ENCODE measurements around the gene AUH. TPM values are rescaled to one million over a fixed set of nuclear protein-coding genes. Genes with fewer than 3 reads are reported as not detected.
"Not testable (repeated sequence)": the region's sequence is repeated elsewhere in the genome, so short reads cannot be mapped to it uniquely, and the experiment has no call there.

Gene AUH
- total RNA-seq, 3 donors from 2014 or later = 23.6 to 24.6 (median 23.8) TPM

GRCh38 chr9:91391818-91392217, 30.1 kb upstream of the AUH start:
- Mint-ChIP-seq H3K36me3 (ENCODE audit: insufficient read depth) (no peaks in the 10 kb centered on the region), H3K4me1 (ENCODE audit: low read depth) (peaks cover 13% of the 10 kb centered on the region), H3K27me3 (ENCODE audit: low read depth) (no peaks in the 10 kb centered on the region), H3K4me3 (no peak overlapping the region), H3K9me3 (no peaks in the 10 kb centered on the region)
- no peak for ATAC-seq
- no peak for DNase-seq

- no peaks in the 10 kb centered on the region for H3K9me3 Mint-ChIP-seq
- ATAC-seq (no peak), DNase-seq (no peak)
- no peak overlapping the region for H3K4me3 Mint-ChIP-seq
- no peaks in the 10 kb centered on the region for H3K36me3 Mint-ChIP-seq (ENCODE audit: insufficient read depth)
- peaks cover 13% of the 10 kb centered on the region for H3K4me1 Mint-ChIP-seq (ENCODE audit: low read depth)
- H3K27me3 Mint-ChIP-seq (ENCODE audit: low read depth) = no peaks in the 10 kb centered on the region
Measured at GRCh38 chr9:91391412-91391811, 29.7 kb upstream of the AUH start.

- ATAC-seq; H3K9me3 Mint-ChIP-seq; H3K4me3 Mint-ChIP-seq; H3K36me3 Mint-ChIP-seq (ENCODE audit: insufficient read depth); H3K27me3 Mint-ChIP-seq (ENCODE audit: low read depth); H3K4me1 Mint-ChIP-seq (ENCODE audit: low read depth); DNase-seq: not testable (repeated sequence)
Measured at GRCh38 chr9:91389686-91390085, 28.0 kb upstream of the AUH start.

- no peak for DNase-seq
Measured at GRCh38 chr9:91386765-91387164, 25.0 kb upstream of the AUH start.

GRCh38 chr9:91384954-91385353, 23.2 kb upstream of the AUH start:
- no peak for ATAC-seq
- Mint-ChIP-seq H3K36me3 (ENCODE audit: insufficient read depth) (no peaks in the 10 kb centered on the region), H3K9me3 (no peaks in the 10 kb centered on the region), H3K4me1 (ENCODE audit: low read depth) (no peaks in the 10 kb centered on the region), H3K4me3 (no peak overlapping the region), H3K27me3 (ENCODE audit: low read depth) (peaks cover 8% of the 10 kb centered on the region)
- no peak for DNase-seq

More at GRCh38 chr9:91386765-91387164, 25.0 kb upstream of the AUH start:
- no peak overlapping the region for H3K4me3 Mint-ChIP-seq
- no peak for ATAC-seq
- no peaks in the 10 kb centered on the region for H3K9me3 Mint-ChIP-seq
- H3K4me1 Mint-ChIP-seq (ENCODE audit: low read depth) = no peaks in the 10 kb centered on the region
- H3K27me3 Mint-ChIP-seq (ENCODE audit: low read depth) = peaks cover 3% of the 10 kb centered on the region
- H3K36me3 Mint-ChIP-seq (ENCODE audit: insufficient read depth) = no peaks in the 10 kb centered on the region

- no peak overlapping the region for H3K4me3 Mint-ChIP-seq
- peaks cover 9% of the 10 kb centered on the region for H3K27me3 Mint-ChIP-seq (ENCODE audit: low read depth)
- DNase-seq (no peak), ATAC-seq (no peak)
- H3K9me3 Mint-ChIP-seq = no peaks in the 10 kb centered on the region
- no peaks in the 10 kb centered on the region for H3K36me3 Mint-ChIP-seq (ENCODE audit: insufficient read depth)
- H3K4me1 Mint-ChIP-seq (ENCODE audit: low read depth) = no peaks in the 10 kb centered on the region
Measured at GRCh38 chr9:91383577-91383976, 21.9 kb upstream of the AUH start.

GRCh38 chr9:91382298-91382697, 20.6 kb upstream of the AUH start:
- Mint-ChIP-seq H3K9me3 (peaks cover 5% of the 10 kb centered on the region), H3K36me3 (ENCODE audit: insufficient read depth) (no peaks in the 10 kb centered on the region), H3K4me3 (no peak overlapping the region), H3K27me3 (ENCODE audit: low read depth) (peaks cover 9% of the 10 kb centered on the region), H3K4me1 (ENCODE audit: low read depth) (no peaks in the 10 kb centered on the region)
- ATAC-seq = no peak
- no peak for DNase-seq

GRCh38 chr9:91379426-91379825, 17.7 kb upstream of the AUH start:
- DNase-seq (no peak), ATAC-seq (no peak)
- H3K4me3 Mint-ChIP-seq = no peak overlapping the region
- H3K27me3 Mint-ChIP-seq (ENCODE audit: low read depth) = peaks cover 9% of the 10 kb centered on the region
- H3K36me3 Mint-ChIP-seq (ENCODE audit: insufficient read depth) = no peaks in the 10 kb centered on the region
- peaks cover 5% of the 10 kb centered on the region for H3K9me3 Mint-ChIP-seq
- peaks cover 3% of the 10 kb centered on the region for H3K4me1 Mint-ChIP-seq (ENCODE audit: low read depth)

- DNase-seq (no peak), ATAC-seq (no peak)
- Mint-ChIP-seq H3K36me3 (ENCODE audit: insufficient read depth) (no peaks in the 10 kb centered on the region), H3K4me3 (no peak overlapping the region), H3K27me3 (ENCODE audit: low read depth) (peaks cover 9% of the 10 kb centered on the region), H3K9me3 (peaks cover 5% of the 10 kb centered on the region), H3K4me1 (ENCODE audit: low read depth) (peaks cover 3% of the 10 kb centered on the region)
Measured at GRCh38 chr9:91378695-91379127, 17.0 kb upstream of the AUH start.

- H3K4me3 Mint-ChIP-seq; H3K9me3 Mint-ChIP-seq; DNase-seq; ATAC-seq; H3K27me3 Mint-ChIP-seq (ENCODE audit: low read depth); H3K36me3 Mint-ChIP-seq (ENCODE audit: insufficient read depth); H3K4me1 Mint-ChIP-seq (ENCODE audit: low read depth): not testable (repeated sequence)
Measured at GRCh38 chr9:91378054-91378453, 16.3 kb upstream of the AUH start.

GRCh38 chr9:91376239-91376638, 14.5 kb upstream of the AUH start:
- peaks cover 3% of the 10 kb centered on the region for H3K4me1 Mint-ChIP-seq (ENCODE audit: low read depth)
- H3K4me3 Mint-ChIP-seq = no peak overlapping the region
- peaks cover 4% of the 10 kb centered on the region for H3K27me3 Mint-ChIP-seq (ENCODE audit: low read depth)
- H3K9me3 Mint-ChIP-seq = peaks cover 5% of the 10 kb centered on the region
- H3K36me3 Mint-ChIP-seq (ENCODE audit: insufficient read depth) = no peaks in the 10 kb centered on the region
- ATAC-seq (no peak), DNase-seq (no peak)

- H3K27me3 Mint-ChIP-seq (ENCODE audit: low read depth) = peaks cover under 1% of the 10 kb centered on the region
- H3K36me3 Mint-ChIP-seq (ENCODE audit: insufficient read depth) = no peaks in the 10 kb centered on the region
- no peak overlapping the region for H3K4me3 Mint-ChIP-seq
- peaks cover 5% of the 10 kb centered on the region for H3K9me3 Mint-ChIP-seq
- no peak for ATAC-seq
- no peak for DNase-seq
- peaks cover 3% of the 10 kb centered on the region for H3K4me1 Mint-ChIP-seq (ENCODE audit: low read depth)
Measured at GRCh38 chr9:91374939-91375338, 13.2 kb upstream of the AUH start.

GRCh38 chr9:91371894-91372293, 10.2 kb upstream of the AUH start:
- no peak overlapping the region for H3K4me3 Mint-ChIP-seq
- no peaks in the 10 kb centered on the region for H3K9me3 Mint-ChIP-seq
- peaks cover 3% of the 10 kb centered on the region for H3K4me1 Mint-ChIP-seq (ENCODE audit: low read depth)
- H3K36me3 Mint-ChIP-seq (ENCODE audit: insufficient read depth) = no peaks in the 10 kb centered on the region
- H3K27me3 Mint-ChIP-seq (ENCODE audit: low read depth) = peaks cover 4% of the 10 kb centered on the region
- DNase-seq (no peak), ATAC-seq (no peak)

GRCh38 chr9:91370006-91370405, 8.3 kb upstream of the AUH start:
- ATAC-seq; H3K36me3 Mint-ChIP-seq (ENCODE audit: insufficient read depth); H3K9me3 Mint-ChIP-seq; H3K4me1 Mint-ChIP-seq (ENCODE audit: low read depth); H3K4me3 Mint-ChIP-seq; DNase-seq; H3K27me3 Mint-ChIP-seq (ENCODE audit: low read depth): not testable (repeated sequence)

- Mint-ChIP-seq H3K36me3 (ENCODE audit: insufficient read depth) (no peaks in the 10 kb centered on the region), H3K9me3 (no peaks in the 10 kb centered on the region), H3K27me3 (ENCODE audit: low read depth) (peaks cover 4% of the 10 kb centered on the region), H3K4me3 (no peak overlapping the region), H3K4me1 (ENCODE audit: low read depth) (peaks cover 20% of the 10 kb centered on the region)
- ATAC-seq (no peak), DNase-seq (no peak)
Measured at GRCh38 chr9:91364702-91365101, 3.0 kb upstream of the AUH start.

GRCh38 chr9:91364005-91364404, 2.3 kb upstream of the AUH start:
- Mint-ChIP-seq H3K36me3 (ENCODE audit: insufficient read depth) (peaks cover 6% of the 10 kb centered on the region), H3K4me3 (no peak overlapping the region), H3K27me3 (ENCODE audit: low read depth) (peaks cover 4% of the 10 kb centered on the region), H3K4me1 (ENCODE audit: low read depth) (peaks cover 27% of the 10 kb centered on the region), H3K9me3 (no peaks in the 10 kb centered on the region)
- ATAC-seq (no peak), DNase-seq (no peak)

Measured in activated T-cell treated with anti-CD3 and anti-CD28 coated beads, Interleukin-2, amount 50 U/mL, for 4 hours (primary cell).